ENCODE results near the gene WIZ. TPM values are rescaled to one million over a fixed set of nuclear protein-coding genes. Genes with fewer than 3 reads are reported as not detected.
A peak's percentile ranks its signal among the peaks of the same experiment; 100 is the strongest.

Gene WIZ
- total RNA-seq, 2 experiments from 2014 or later = 19.3 to 21.0 TPM

- CTCF ChIA-PET = interaction anchor here (2.5 to 7.5 kb wide), 2 partner anchors 51 to 85 kb away, joined by 7 to 42 read pairs; partner anchors contain the start of gene AKAP8L
These were observed 19.9 kb upstream of the WIZ start for GRCh38 chr19:15469513-15470297.

GRCh38 chr19:15468675-15469512 lies 19.1 kb upstream of the WIZ start:
- peak overlapping the region; percentile 96 for H3K27ac Mint-ChIP-seq
- intact Hi-C loops (cut with micrococcal nuclease) = loop anchor here (5.0 kb wide), 1 partner anchor 88 kb away; no protein-coding TSS in a partner anchor

More at GRCh38 chr19:15469513-15470297, 19.9 kb upstream of the WIZ start:
- Mint-ChIP-seq H3K36me3 (ENCODE audit: low read depth) (peaks cover 12% of the 10 kb centered on the region), H3K9me3 (no peaks in the 10 kb centered on the region), H3K4me1 (ENCODE audit: low read depth) (peaks cover 48% of the 10 kb centered on the region), H3K4me3 (peak overlapping the region; percentile 74), H3K27ac (peak overlapping the region; percentile 62), H3K27me3 (no peaks in the 10 kb centered on the region)
- TF ChIP-seq CTCF (IDR thresholded peaks at IDR 0.05) = no peak
- ATAC-seq (peak; percentile 43), DNase-seq (peak; percentile 64)
- intact Hi-C loops (cut with micrococcal nuclease) = loop anchor here (5.0 kb wide), 1 partner anchor 88 kb away; no protein-coding TSS in a partner anchor
- POLR2A ChIA-PET = interaction anchor here (1.0 to 2.3 kb wide), 3 partner anchors 9 to 83 kb away, joined by 3 to 14 read pairs (median 3); partner anchors contain the start of genes AKAP8L and PGLYRP2

GRCh38 chr19:15467734-15468214 lies 18.0 kb upstream of the WIZ start:
- CTCF ChIA-PET = interaction anchor here (1.2 to 7.5 kb wide), 8 partner anchors 11 to 87 kb away, joined by 3 to 42 read pairs (median 4); partner anchors contain the start of genes AKAP8L and PGLYRP2
- POLR2A ChIA-PET = interaction anchor here (0.7 to 1.8 kb wide), 8 partner anchors 12 to 88 kb away, joined by 3 to 7 read pairs (median 4); no protein-coding TSS in a partner anchor
- H3K36me3 Mint-ChIP-seq (ENCODE audit: low read depth) = peaks cover 19% of the 10 kb centered on the region
- peaks cover 49% of the 10 kb centered on the region for H3K4me1 Mint-ChIP-seq (ENCODE audit: low read depth)
- ATAC-seq = no peak
- TF ChIP-seq CTCF (IDR thresholded peaks at IDR 0.05) = no peak
- DNase-seq = no peak
- H3K27ac Mint-ChIP-seq = peak overlapping the region; percentile 96
- intact Hi-C loops (cut with micrococcal nuclease) = loop anchor here (5.0 kb wide), 1 partner anchor 90 kb away; no protein-coding TSS in a partner anchor
- H3K27me3 Mint-ChIP-seq = no peaks in the 10 kb centered on the region
- peak overlapping the region; percentile 34 for H3K4me3 Mint-ChIP-seq
- no peaks in the 10 kb centered on the region for H3K9me3 Mint-ChIP-seq

More at GRCh38 chr19:15468675-15469512, 19.1 kb upstream of the WIZ start:
- Mint-ChIP-seq H3K4me3 (peak overlapping the region; percentile 74), H3K27me3 (no peaks in the 10 kb centered on the region), H3K36me3 (ENCODE audit: low read depth) (peaks cover 13% of the 10 kb centered on the region), H3K4me1 (ENCODE audit: low read depth) (peaks cover 51% of the 10 kb centered on the region), H3K9me3 (no peaks in the 10 kb centered on the region)
- no peak for TF ChIP-seq CTCF (IDR thresholded peaks at IDR 0.05)
- POLR2A ChIA-PET = interaction anchor here (1.0 to 2.3 kb wide), 5 partner anchors 10 to 84 kb away, joined by 3 to 14 read pairs (median 6); partner anchors contain the start of genes AKAP8L and PGLYRP2
- no peak for ATAC-seq
- DNase-seq = no peak
- CTCF ChIA-PET = interaction anchor here (2.5 to 7.5 kb wide), 2 partner anchors 50 to 86 kb away, joined by 7 to 42 read pairs; partner anchors contain the start of gene AKAP8L

GRCh38 chr19:15466851-15467733 lies 17.3 kb upstream of the WIZ start:
- peaks cover 23% of the 10 kb centered on the region for H3K36me3 Mint-ChIP-seq (ENCODE audit: low read depth)
- H3K27me3 Mint-ChIP-seq = no peaks in the 10 kb centered on the region
- ATAC-seq (peak; percentile 43), DNase-seq (peak; percentile 83)
- CTCF ChIA-PET = interaction anchor here (1.2 to 7.5 kb wide), 7 partner anchors 12 to 88 kb away, joined by 3 to 42 read pairs (median 4); partner anchors contain the start of gene PGLYRP2
- TF ChIP-seq CTCF (IDR thresholded peaks at IDR 0.05) = no peak
- POLR2A ChIA-PET = interaction anchor here (0.6 to 1.8 kb wide), 14 partner anchors 11 to 939 kb away, joined by 3 to 7 read pairs (median 4); partner anchors contain the start of gene AKAP8L
- peak overlapping the region; percentile 45 for H3K4me3 Mint-ChIP-seq
- H3K9me3 Mint-ChIP-seq = no peaks in the 10 kb centered on the region
- H3K27ac Mint-ChIP-seq = peak overlapping the region; percentile 96
- H3K4me1 Mint-ChIP-seq (ENCODE audit: low read depth) = peaks cover 52% of the 10 kb centered on the region
- intact Hi-C loops (cut with micrococcal nuclease) = loop anchor here (5.0 kb wide), 1 partner anchor 90 kb away; no protein-coding TSS in a partner anchor
